Ovary (tissue), 10 donors: ENCODE data around the gene OLIG2. TPM values are rescaled to one million over a fixed set of nuclear protein-coding genes. Genes with fewer than 3 reads are reported as not detected.

Source experiments
- DNase-seq, 5 donors: peaks; one replicate each; pipeline ENCODE4 v3.0.0-alpha.2; 2019 to 2020
- H3K27ac ChIP-seq, 2 donors: fragments of 200-600 bp; one replicate each; pipeline versions ENCODE4 v1.5.1 to v1.8.0; 2019 to 2022
- H3K27me3 ChIP-seq: fragments of 200-600 bp; one replicate; pipeline ENCODE4 v1.8.0; 2022
- H3K36me3 ChIP-seq: fragments of 200-600 bp; sonication (generic); one replicate; pipeline ENCODE4 v1.5.1; 2019
- H3K4me1 ChIP-seq: one replicate; pipeline ENCODE4 v1.8.1; 2013; ENCODE audit warnings: mild to moderate bottlenecking, moderate library complexity; ENCODE audit not compliant: insufficient read depth
- H3K4me3 ChIP-seq: fragments of 200-600 bp; sonication (generic); one replicate; pipeline ENCODE4 v1.5.1; 2017
- H3K9me3 ChIP-seq, 2 donors: fragments of 200-600 bp in 1 of 2; sonication (generic) in 1 of 2; one replicate each; pipeline versions ENCODE4 v1.5.1 to v1.8.1; 2013 to 2019; ENCODE audit warnings: mild to moderate bottlenecking in 1 of 2, moderate library complexity in 1 of 2
- CTCF ChIP-seq, 3 donors: fragments of 450-650 bp in 2 of 3; fragments of 200-600 bp in 1 of 3; IDR thresholded peaks; one replicate each; pipeline versions ENCODE4 v1.5.1 to v1.8.0; 2016 to 2022; ENCODE audit warnings: antibody characterized with exemption in 3 of 3, mild to moderate bottlenecking in 1 of 3
- EP300 ChIP-seq: sonication (generic); formaldehyde crosslinking; IDR thresholded peaks from one replicate; pipeline ENCODE4 v1.6.1; 2017; ENCODE audit warnings: antibody characterized with exemption
- POLR2A ChIP-seq: fragments of 450-650 bp; IDR thresholded peaks from one replicate; pipeline ENCODE4 v1.6.1; 2017; ENCODE audit warnings: antibody characterized with exemption, mild to moderate bottlenecking, moderate library complexity
- WGBS, 3 donors: extraction: QIAGEN DNeasy Blood & Tissue Kit in 1 of 3; methylation state at CpG; one replicate each; pipeline versions ENCODE4 v1.1.5 to v1.1.7; 2013 to 2017; 5-methylcytosine and 5-hydroxymethylcytosine counted together
- intact Hi-C, 4 donors: fragments of 100-400 bp; cut with DNase I; formaldehyde crosslinking; loops; one replicate each; pipeline versions ENCODE4 v1.11.0 to v1.15.1; 2022 to 2023
- long read RNA-seq, 3 donors: library from polyadenylated mRNA in 2 of 3; unstranded in 2 of 3; transcript quantifications; one replicate each; pipeline ENCODE4 v2.0.0 and lab custom pipeline, GENCODE V29; 2021 to 2026
- polyA plus RNA-seq, 2 donors: library from polyadenylated mRNA; stranded (reverse); fragments of 200-250 nt in 1 of 2; fragments of 350-450 nt in 1 of 2; fragmentation: Illumina TruSeq in 1 of 2; extraction: RNeasy Lipid Tissue Mini Kit (QIAGEN cat#74804) in 1 of 2; gene quantifications; one replicate each; pipeline ENCODE4 v1.2.3, GENCODE V29; 2013 to 2014
- total RNA-seq, 7 donors: library from RNA; depleted of rRNA in 2 of 7; stranded (reverse); fragments of >200 nt in 2 of 7; fragmentation: NEBNext Ultra II Directional in 3 of 7; extraction: Animal tissue kit (Norgen Biotek cat#: 25700) in 3 of 7; gene quantifications; one replicate each; pipeline versions ENCODE4 v1.1.0 to v1.2.4, GENCODE V29; 2016 to 2023
- donor health status: DM: no; HTN: no; CAD: no; lungs with moderate emphysema.
- donor health status: DM: no; HTN: no; CAD: no.
- donor health status: Bipolar disorder and iron deficiency.
- donor health status: DM: yes; HTN: yes; CAD: no.
- donor health status: DM: no; HTN: no; CAD: no.
- donor health status: DM: yes; HTN: yes; CAD: no.

Gene OLIG2
- total RNA-seq (not detected), polyA plus RNA-seq (not detected)
- long read RNA-seq, donor 1 = 0 reads
- long read RNA-seq, donor 2, partial matches to known transcripts = 0 of 1 reads
- long read RNA-seq, donor 2, other reads (novel, unspliced or antisense) = 0 of 1 reads
- long read RNA-seq, donor 3 = 0 reads

DNA sequence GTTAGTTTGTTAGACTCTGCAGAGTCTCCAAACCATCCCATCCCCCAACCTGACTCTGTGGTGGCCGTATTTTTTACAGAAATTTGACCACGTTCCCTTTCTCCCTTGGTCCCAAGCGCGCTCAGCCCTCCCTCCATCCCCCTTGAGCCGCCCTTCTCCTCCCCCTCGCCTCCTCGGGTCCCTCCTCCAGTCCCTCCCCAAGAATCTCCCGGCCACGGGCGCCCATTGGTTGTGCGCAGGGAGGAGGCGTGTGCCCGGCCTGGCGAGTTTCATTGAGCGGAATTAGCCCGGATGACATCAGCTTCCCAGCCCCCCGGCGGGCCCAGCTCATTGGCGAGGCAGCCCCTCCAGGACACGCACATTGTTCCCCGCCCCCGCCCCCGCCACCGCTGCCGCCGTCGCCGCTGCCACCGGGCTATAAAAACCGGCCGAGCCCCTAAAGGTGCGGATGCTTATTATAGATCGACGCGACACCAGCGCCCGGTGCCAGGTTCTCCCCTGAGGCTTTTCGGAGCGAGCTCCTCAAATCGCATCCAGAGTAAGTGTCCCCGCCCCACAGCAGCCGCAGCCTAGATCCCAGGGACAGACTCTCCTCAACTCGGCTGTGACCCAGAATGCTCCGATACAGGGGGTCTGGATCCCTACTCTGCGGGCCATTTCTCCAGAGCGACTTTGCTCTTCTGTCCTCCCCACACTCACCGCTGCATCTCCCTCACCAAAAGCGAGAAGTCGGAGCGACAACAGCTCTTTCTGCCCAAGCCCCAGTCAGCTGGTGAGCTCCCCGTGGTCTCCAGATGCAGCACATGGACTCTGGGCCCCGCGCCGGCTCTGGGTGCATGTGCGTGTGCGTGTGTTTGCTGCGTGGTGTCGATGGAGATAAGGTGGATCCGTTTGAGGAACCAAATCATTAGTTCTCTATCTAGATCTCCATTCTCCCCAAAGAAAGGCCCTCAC, at the start of gene OLIG2:
TSS of gene OLIG2 (plus strand) at position 447 of the 954 bp plus-strand sequence. CDS start 928 bp downstream, outside the sequence.
- peaks cover 4% of the 10 kb centered on the region for H3K27me3 ChIP-seq
- intact Hi-C loops = no loop called here
- no peak within 1 kb of the TSS for H3K4me3 ChIP-seq
- TF ChIP-seq EP300 (no peak), POLR2A (no peak), CTCF (IDR thresholded peaks at IDR 0.05) (no peak)
- no peak within 1 kb of the TSS for H3K27ac ChIP-seq
- no peaks in the 10 kb centered on the region for H3K36me3 ChIP-seq
- no peaks in the 10 kb centered on the region for H3K9me3 ChIP-seq
- H3K4me1 ChIP-seq = peaks cover 2% of the 10 kb centered on the region
- DNase-seq = no peak
- 1 to 3% (median 2%) methylated on average over 44 to 59 of the region's 59 CpGs for whole genome bisulfite sequencing, 3 donors

GRCh38 chr21:32976791-32977190, 48.9 kb upstream of the OLIG2 start:
- WGBS, 3 donors = 40 to 57% (median 48%) methylated on average over 3 of the region's 3 CpGs
- Histone ChIP-seq H3K9me3 (no peaks in the 10 kb centered on the region), H3K36me3 (no peaks in the 10 kb centered on the region), H3K4me1 (no peaks in the 10 kb centered on the region), H3K27ac (no peak overlapping the region), H3K27me3 (no peaks in the 10 kb centered on the region), H3K4me3 (no peak overlapping the region)
- no peak for DNase-seq
- TF ChIP-seq EP300 = no peak
- TF ChIP-seq POLR2A = no peak
- no peak for TF ChIP-seq CTCF (IDR thresholded peaks at IDR 0.05)
- intact Hi-C loops = no loop called here

GRCh38 chr21:32977216-32977615, 48.5 kb upstream of the OLIG2 start:
- 66 to 74% (median 68%) methylated on average over 5 of the region's 5 CpGs for WGBS, 3 donors
- intact Hi-C loops = no loop called here

More at GRCh38 chr21:32977216-32977615, 48.5 kb upstream of the OLIG2 start:
- H3K9me3 ChIP-seq = no peaks in the 10 kb centered on the region
- TF ChIP-seq CTCF (IDR thresholded peaks at IDR 0.05) (no peak), POLR2A (no peak), EP300 (no peak)
- H3K4me1 ChIP-seq = no peaks in the 10 kb centered on the region
- DNase-seq = no peak
- no peak overlapping the region for H3K27ac ChIP-seq
- H3K4me3 ChIP-seq = no peak overlapping the region
- H3K27me3 ChIP-seq = no peaks in the 10 kb centered on the region
- H3K36me3 ChIP-seq = no peaks in the 10 kb centered on the region
